Measurements from ENCODE around the gene GEMIN4.

The GEMIN4 gene

DNA sequence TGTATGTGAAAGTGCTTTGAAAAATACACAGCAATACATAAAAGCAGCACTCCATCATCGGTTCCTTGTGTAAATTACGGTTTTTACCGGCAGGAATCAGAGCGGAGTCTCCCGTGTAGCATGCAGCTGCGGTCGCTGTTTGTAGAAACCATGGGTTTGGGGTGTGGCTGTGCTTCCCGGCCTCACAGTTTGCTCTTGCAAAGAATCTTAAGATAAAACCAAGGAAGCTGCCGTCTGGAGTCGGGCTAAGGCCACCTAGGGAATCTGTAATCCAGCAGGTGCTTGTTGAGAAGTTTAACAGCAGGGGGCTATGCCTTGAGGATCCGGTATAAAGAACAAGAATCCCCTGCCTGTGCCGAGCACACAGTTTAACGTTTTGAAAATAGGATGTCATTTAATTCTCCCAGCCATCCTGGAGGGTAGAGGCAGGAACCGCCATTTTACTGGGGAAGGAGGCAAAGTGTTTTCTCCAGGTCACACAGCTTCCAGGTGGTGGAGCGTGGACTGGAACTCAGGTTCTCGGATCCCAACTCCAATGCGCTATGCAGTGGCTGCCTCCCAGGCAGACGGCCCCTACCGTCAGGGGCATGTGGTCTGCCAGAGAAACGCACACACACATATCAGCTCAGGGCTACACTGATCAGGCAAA is 25.7 kb downstream of the GEMIN4 start:
- TF ChIP-seq, protein P1, sequence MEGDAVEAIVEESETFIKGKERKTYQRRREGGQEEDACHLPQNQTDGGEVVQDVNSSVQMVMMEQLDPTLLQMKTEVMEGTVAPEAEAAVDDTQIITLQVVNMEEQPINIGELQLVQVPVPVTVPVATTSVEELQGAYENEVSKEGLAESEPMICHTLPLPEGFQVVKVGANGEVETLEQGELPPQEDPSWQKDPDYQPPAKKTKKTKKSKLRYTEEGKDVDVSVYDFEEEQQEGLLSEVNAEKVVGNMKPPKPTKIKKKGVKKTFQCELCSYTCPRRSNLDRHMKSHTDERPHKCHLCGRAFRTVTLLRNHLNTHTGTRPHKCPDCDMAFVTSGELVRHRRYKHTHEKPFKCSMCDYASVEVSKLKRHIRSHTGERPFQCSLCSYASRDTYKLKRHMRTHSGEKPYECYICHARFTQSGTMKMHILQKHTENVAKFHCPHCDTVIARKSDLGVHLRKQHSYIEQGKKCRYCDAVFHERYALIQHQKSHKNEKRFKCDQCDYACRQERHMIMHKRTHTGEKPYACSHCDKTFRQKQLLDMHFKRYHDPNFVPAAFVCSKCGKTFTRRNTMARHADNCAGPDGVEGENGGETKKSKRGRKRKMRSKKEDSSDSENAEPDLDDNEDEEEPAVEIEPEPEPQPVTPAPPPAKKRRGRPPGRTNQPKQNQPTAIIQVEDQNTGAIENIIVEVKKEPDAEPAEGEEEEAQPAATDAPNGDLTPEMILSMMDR (IDR thresholded peaks at IDR 0.05; ENCODE audit: control insufficient read depth, extremely low read depth, insufficient read depth), result no peak
- no peak for DNase-seq (ENCODE audit: low read depth)
- no peak overlapping the region for H3K4me3 ChIP-seq (ENCODE audit: low read depth, low read length)

- no peak for DNase-seq (ENCODE audit: low read depth)
- TF ChIP-seq, protein P1 (IDR thresholded peaks at IDR 0.05; ENCODE audit: control insufficient read depth, extremely low read depth, insufficient read depth), result no peak
- no peak overlapping the region for H3K4me3 ChIP-seq (ENCODE audit: low read depth, low read length)
Observed at GRCh38 chr17:725746-726145, 26.3 kb downstream of the GEMIN4 start.

GRCh38 chr17:725084-725483 is 27.0 kb downstream of the GEMIN4 start:
- TF ChIP-seq, protein P1 (IDR thresholded peaks at IDR 0.05; ENCODE audit: control insufficient read depth, extremely low read depth, insufficient read depth), result no peak
- DNase-seq (ENCODE audit: low read depth), result no peak
- H3K4me3 ChIP-seq (ENCODE audit: low read depth, low read length), result no peak overlapping the region

DNA sequence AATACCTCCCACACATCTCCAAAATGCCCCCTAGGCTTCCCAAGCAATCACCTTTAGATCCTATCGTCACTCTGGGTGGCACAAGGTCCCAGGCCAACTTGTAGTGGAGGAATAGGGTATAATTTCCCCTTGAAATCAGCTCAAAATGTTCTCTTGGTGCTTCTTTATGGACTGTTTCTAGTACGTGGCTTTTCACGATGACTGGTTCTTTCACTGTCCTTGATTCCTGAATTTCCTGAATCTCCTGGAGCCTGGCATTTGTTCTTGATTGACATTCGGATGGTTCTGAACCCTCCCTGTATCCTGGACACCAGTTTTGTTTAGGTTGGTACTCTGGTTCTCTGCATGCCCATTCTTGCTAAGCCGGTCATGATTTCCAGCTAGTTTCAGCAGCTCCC is 30.5 kb downstream of the GEMIN4 start:
- TF ChIP-seq, protein P1 (IDR thresholded peaks at IDR 0.05; ENCODE audit: control insufficient read depth, extremely low read depth, insufficient read depth), result no peak
- DNase-seq (ENCODE audit: low read depth), result no peak
- H3K4me3 ChIP-seq (ENCODE audit: low read depth, low read length), result no peak overlapping the region

DNA sequence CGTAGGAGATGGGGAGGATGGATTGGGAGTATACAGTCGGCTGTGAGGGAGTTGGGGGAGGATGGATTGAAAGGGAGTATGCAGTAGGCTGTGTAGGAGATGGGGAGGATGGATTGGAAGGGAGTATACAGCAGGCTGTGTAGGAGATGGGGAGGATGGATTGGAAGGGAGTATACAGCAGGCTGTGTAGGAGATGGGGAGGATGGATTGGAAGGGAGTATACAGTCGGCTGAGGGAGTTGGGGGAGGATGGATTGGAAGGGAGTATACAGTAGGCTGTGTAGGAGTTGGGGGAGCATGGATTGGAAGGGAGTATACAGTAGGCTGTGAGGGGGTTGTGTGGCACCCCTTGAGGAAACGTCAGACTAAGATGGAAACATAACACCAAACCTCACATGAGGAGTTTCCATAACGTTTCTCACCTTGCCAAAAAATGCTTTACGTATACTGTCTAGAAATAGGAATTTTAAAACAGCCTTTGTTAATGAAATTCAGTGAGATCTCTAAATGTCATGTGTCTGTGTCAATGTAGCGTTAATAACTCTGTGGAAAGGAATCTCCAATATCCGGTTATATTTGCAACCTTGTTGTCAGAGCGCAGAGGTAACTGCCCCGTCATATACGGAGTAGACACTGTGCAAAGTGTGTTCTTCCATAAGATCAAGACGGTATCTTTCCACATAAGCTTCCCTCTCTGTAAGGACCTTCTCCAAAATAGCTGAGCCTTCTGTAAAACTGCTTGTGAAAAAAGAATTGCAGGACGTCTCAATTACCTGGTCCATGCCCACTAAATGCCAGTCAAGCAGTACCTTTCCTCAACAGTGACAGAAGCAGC is 31.1 kb downstream of the GEMIN4 start:
- no peak overlapping the region for H3K4me3 ChIP-seq (ENCODE audit: low read depth, low read length)
- TF ChIP-seq, protein P1 (IDR thresholded peaks at IDR 0.05; ENCODE audit: control insufficient read depth, extremely low read depth, insufficient read depth), result no peak
- DNase-seq (ENCODE audit: low read depth), result no peak

- TF ChIP-seq, protein P1 (IDR thresholded peaks at IDR 0.05; ENCODE audit: control insufficient read depth, extremely low read depth, insufficient read depth), result no peak
- DNase-seq (ENCODE audit: low read depth), result no peak
- H3K4me3 ChIP-seq (ENCODE audit: low read depth, low read length), result no peak overlapping the region
Observed at GRCh38 chr17:718075-718474, 34.0 kb downstream of the GEMIN4 start.

Data from LNCaP clone FGC (cell line).